ENCODE results near the gene VPS26C.
A peak's percentile ranks its signal among the peaks of the same experiment; 100 is the strongest.
"Not testable (repeated sequence)": the region's sequence is repeated elsewhere in the genome, so short reads cannot be mapped to it uniquely, and the experiment has no call there.

The VPS26C gene

GRCh38 chr21:37267269-37268185 lies at the start of gene VPS26C:
Gene VPS26C (minus strand): TSS chr21:37267334. CDS start chr21:37267294, 40 bp downstream.
- DNase-seq (ENCODE audit: low read depth), result peak; percentile 96

GRCh38 chr21:37316072-37316471 lies 48.9 kb upstream of the VPS26C start:
- not testable (repeated sequence) for DNase-seq (ENCODE audit: low read depth)

DNA sequence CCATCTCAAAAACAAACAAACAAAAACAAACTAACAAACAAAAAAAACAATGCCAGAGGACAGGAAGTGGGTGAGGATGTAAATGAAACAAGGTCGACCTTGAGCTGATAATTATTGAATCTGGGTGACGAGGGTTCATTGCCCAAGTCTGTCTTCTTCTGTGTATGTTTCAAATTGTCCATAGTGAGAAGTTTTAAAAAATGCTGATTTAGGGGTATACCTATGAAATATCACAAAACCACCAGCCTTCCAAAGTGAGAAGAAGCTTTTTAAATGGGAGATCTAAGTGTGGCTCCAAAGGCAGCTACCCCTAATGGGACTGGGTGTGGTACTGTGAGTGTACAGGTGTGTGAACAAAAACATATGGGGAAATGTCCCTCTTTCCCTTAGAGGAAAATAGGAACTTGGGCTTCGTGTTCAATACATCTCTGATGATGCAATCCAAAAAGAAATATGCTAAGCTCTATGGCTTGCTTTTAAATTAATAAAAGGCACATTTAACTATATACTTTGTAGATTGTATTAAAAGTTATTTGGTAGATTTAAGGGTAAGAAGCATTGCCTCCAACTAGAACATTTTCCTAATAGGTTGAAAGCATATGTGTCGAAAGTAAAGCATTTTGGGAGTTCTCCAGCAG lies 33.1 kb upstream of the VPS26C start:
- DNase-seq (ENCODE audit: low read depth), result no peak

GRCh38 chr21:37297364-37297763 lies 30.2 kb upstream of the VPS26C start:
- no peak for DNase-seq (ENCODE audit: low read depth)

- no peak for DNase-seq (ENCODE audit: low read depth)
Observed at GRCh38 chr21:37294679-37295078, 27.5 kb upstream of the VPS26C start.

GRCh38 chr21:37292941-37293340 lies 25.8 kb upstream of the VPS26C start:
- DNase-seq (ENCODE audit: low read depth), result no peak

DNA sequence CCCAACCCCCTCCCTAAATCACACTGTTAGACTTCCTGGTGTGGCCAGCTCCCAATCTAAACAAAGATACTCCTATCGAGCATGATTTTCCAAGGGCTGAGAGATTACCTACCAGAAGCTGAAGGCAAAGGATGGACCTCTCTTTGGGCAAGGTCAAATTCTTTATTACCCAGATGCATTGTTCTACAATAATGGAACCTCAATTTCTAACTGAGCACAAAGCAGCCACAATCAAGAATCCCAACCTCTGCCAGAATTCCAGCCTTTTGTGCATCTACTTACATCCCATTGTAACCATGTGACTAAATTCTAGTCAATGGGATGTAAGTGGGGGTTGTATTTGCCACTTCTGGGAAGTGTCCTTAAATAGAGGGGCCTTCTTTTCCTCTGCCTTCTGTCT lies 24.9 kb upstream of the VPS26C start:
- DNase-seq (ENCODE audit: low read depth), result no peak

DNA sequence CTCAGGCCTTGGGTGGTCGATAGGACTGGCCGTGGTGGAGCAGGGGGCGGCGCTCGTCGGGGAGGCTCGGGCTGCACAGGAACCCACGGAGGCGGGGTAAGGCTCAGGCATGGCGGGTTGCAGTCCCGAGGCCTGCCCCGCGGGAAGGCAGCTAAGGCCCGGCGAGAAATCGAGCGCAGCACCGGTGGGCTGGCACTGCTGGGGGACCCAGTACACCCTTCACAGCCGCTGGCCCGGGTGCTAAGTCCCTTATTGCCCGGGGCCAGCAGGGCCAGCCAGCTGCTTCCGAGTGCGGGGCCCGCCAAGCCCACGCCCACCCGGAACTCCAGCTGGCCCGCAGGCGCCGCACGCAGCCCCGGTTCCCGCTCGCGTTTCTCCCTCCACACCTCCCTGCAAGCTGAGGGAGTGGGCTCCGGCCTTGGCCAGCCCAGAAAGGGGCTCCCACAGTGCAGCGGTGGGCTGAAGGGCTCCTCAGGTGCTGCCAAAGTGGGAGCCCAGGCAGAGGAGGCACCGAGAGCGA lies 16.1 kb upstream of the VPS26C start:
- not testable (repeated sequence) for DNase-seq (ENCODE audit: low read depth)

GRCh38 chr21:37282602-37283001 lies 15.5 kb upstream of the VPS26C start:
- not testable (repeated sequence) for DNase-seq (ENCODE audit: low read depth)

DNA sequence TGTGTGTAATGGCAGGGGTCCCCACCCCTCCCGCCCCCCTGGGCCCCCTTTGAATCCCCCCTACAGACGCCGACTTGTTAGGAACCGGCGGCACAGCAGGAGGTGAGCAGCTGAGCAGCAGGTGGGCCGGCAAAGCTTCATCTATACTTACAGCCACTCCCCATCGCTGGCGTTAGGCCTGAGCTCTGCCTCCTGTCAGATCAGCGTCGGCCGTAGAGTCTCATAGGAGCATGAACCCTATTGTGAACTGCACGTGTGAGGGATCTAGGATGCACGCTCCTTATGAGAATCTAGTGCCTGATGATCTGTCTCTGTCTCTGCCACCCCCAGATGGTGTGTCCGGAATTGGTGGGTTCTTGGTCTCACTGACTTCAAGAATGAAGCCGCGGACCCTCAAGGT lies 14.9 kb upstream of the VPS26C start:
- no peak for DNase-seq (ENCODE audit: low read depth)

DNA sequence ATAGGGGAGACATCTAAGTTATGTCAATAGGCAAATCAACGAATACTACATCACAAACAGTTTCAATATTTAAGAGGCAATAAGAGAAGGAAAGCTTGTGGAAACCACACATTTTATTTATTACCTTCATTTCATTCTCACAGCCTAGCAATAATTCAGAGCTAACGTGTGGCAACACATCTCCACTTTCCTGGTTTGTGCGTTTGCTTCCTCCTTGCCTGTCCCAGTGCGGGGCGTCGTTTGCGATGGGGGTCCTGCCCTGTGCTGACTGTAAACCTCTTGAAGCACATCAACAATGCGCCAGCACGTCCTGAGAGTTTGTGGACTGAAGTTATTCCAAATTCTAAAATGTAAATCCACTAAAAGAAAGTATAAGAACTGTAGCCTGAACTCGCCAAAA lies 14.4 kb upstream of the VPS26C start:
- no peak for DNase-seq (ENCODE audit: low read depth)

- not testable (repeated sequence) for DNase-seq (ENCODE audit: low read depth)
Observed at GRCh38 chr21:37279271-37279670, 12.1 kb upstream of the VPS26C start.

DNA sequence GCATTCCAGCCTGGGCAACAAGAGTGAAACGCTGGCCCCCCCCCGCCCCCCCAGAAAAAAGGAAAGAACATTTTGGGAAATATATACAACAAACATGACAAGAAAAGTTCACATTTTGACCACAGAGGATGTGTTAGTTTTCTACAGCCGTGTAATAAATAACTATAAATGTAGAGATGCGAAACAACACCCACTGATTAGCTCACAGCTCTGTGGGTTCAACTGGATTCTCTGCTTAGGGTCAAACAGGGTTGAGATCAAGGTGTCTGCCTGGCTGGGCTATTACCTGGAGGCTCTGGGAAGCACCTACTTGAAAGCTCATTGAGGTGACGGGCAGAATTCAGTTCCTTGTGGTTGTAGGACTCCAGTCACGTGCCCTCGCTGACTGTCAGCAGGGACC lies 11.1 kb upstream of the VPS26C start:
- DNase-seq (ENCODE audit: low read depth), result no peak

GRCh38 chr21:37276377-37276776 lies 9.2 kb upstream of the VPS26C start:
- no peak for DNase-seq (ENCODE audit: low read depth)

DNA sequence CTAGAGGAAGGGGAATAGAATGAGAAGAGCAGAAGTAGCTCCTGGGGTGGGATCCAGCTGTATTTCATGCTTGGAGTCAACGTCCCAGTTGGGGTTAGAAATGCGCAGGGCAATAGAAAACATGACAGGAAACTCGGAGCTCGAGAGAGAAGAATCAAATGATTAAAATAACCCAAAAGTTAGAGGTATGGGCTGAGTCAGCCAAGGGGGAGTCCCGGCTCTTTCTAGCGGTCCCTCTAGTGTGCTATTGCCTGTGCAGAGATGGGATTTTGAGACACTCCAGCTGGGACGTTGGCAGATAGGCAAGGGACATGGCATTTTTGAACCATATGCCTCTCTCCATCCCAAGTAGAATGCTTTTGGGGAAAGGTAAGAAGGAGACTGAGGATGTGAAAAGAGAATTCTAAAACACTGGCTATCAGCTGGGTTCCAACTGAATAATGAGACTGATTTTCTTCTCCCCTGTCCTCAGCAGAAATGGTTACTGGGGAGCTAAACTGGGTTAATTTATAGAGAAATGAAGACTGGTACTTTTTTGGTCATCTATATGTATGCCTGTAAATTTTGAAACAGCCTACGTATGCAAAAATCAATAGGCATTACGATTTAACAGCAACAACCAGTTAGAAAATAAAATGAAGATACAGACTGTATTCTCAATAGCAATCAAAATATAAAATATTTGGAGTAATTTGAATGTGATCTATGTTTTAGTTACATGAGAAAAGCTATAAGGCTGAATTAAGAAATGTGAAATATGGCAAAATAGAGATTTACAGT lies 7.0 kb upstream of the VPS26C start:
- no peak for DNase-seq (ENCODE audit: low read depth)

DNA sequence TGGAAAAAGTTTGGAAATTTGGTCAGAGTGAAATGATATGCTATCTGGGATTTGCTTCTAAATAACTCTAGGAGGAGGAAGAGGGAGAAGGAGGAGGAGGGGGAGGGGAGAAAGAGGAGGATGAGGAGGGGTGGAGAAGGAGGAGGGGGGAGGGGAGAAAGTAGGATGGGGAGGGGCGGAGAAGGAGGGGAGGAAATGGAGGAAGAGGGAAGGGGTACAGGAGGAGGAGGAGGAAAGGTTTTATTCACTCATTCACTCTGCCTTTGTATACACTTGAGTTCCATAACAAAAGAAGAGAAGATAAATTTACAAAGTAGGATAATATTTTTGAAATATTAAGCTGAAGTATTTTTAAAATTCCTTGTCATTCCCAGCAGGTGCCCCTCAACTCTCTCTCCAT lies 6.3 kb upstream of the VPS26C start:
- DNase-seq (ENCODE audit: low read depth), result no peak

- DNase-seq (ENCODE audit: low read depth), result no peak
Observed at GRCh38 chr21:37272897-37273296, 5.8 kb upstream of the VPS26C start.

DNA sequence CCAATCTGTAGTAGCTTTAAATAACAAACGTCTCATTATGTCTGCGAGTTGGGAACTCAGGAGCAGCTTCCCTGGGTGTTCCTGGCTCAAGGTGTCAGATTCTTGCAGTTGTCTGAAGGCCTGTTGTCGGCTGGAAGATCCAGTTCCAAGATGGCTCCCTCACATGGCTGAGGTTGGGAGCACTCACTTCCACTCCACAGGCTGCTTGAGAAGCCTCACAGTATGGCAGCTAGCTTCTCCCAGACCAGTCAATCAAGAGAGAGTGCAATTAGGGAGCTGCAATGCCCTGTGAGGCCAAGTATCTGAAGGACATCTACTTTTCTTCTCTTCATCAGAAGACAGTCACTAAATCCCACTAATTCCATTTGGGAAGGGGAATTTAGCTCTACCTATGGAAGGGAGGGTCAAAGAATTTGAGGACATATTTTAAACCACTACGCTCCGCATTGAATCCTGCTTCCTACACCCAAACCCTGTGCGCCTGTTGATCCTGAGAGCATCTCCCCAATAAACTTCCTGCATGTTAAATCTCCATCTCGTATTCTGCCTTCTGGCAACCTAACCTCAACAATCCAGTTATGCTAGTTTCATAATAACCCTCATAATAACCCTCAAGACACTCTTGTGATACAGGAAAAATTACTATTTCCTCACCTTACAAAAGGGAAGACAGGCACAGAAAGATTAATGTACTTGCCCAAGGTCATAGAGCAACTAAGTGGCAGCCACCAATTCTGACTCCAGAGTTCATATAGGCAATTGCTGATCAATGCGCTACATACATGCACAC lies 3.6 kb upstream of the VPS26C start:
- DNase-seq (ENCODE audit: low read depth), result no peak

GRCh38 chr21:37269481-37269880 lies 2.3 kb upstream of the VPS26C start:
- DNase-seq (ENCODE audit: low read depth), result no peak

GRCh38 chr21:37268186-37268503 lies 1.0 kb upstream of the VPS26C start:
- no peak for DNase-seq (ENCODE audit: low read depth)

- DNase-seq (ENCODE audit: low read depth), result no peak
Observed at GRCh38 chr21:37266515-37267221, 466 bp downstream of the VPS26C start.

Data from stimulated activated CD8-positive, alpha-beta memory T cell treated with anti-CD3 and anti-CD28 coated beads, Interleukin-7, amount 100 ng/mL, for 24 hours (primary cell).